GM12891 (cell line): ENCODE measurements around the gene ALOX15B.
A peak's percentile ranks its signal among the peaks of the same experiment; 100 is the strongest.

Source experiments
- DNase-seq: peaks from one replicate; pipeline ENCODE4 v3.0.0; 2011; ENCODE audit warnings: low spot score; ENCODE audit not compliant: insufficient read length
- FAIRE-seq: peaks from 2 replicates; lab custom pipeline; 2011; peaks lifted over from hg19 to GRCh38; lab: Jason Lieb, UNC
- PAX5 ChIP-seq: IDR thresholded peaks from 2 replicates; pipeline ENCODE4 v1.6.1; 2011; ENCODE audit warnings: low read length, moderate library complexity, mild to moderate bottlenecking; ENCODE audit not compliant: insufficient read depth, severe bottlenecking
- POLR2A ChIP-seq: IDR thresholded peaks from 2 replicates; pipeline ENCODE4 v1.6.1; 2011; ENCODE audit warnings: low read depth, low read length, control low read depth
- POLR2AphosphoS5 ChIP-seq: IDR thresholded peaks from 2 replicates; pipeline ENCODE4 v1.6.1; 2011; ENCODE audit warnings: low read depth, low read length, control low read depth
- POU2F2 ChIP-seq: IDR thresholded peaks from 2 replicates; pipeline ENCODE4 v1.6.1; 2011; ENCODE audit warnings: low read depth, mild to moderate bottlenecking, control low read depth, low read length, moderate library complexity
- SPI1 ChIP-seq: IDR thresholded peaks from 2 replicates; pipeline ENCODE4 v1.6.1; 2011; ENCODE audit warnings: low read depth, low read length, control low read depth
- TAF1 ChIP-seq: IDR thresholded peaks from 2 replicates; pipeline ENCODE4 v1.6.1; 2011; ENCODE audit warnings: low read depth, low read length, control low read depth

ALOX15B gene

DNA sequence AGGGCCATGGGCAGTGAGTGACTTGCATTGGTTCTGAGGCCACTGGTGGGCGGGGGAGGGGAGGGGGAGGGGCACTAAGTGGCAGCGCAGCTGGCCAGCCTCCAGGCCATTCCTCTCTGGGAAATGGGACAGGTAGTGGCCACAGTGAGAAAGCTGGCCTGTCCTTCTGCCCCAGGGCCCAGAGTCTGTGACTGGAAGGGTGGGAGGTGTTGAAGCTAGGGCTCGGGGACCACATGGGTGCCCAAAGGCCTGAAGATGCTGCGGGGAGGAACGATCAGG is 49.0 kb downstream of the ALOX15B start:
- TF ChIP-seq PAX5 (no peak), POLR2A (no peak), TAF1 (no peak), POU2F2 (no peak), SPI1 (no peak), POLR2AphosphoS5 (no peak)
- FAIRE-seq (no peak), DNase-seq (no peak)

DNA sequence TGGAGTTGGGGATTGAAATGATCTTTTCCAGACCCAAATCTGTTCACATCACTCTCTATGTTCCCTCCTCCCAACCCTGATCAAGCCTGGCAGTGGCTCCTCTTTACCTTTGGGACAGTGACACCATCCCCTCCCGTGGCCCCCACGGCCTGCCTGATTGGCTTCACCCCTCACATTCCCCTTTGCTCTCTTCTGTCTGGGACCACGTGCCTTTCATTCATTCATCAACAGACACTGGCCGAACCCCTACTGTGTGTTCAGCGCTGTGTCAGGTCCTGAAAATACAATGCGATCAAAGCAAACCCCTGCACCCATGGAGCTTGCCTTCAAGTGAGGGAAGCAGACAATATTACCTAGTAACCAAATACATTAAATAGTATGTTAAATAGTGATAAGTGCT is 50.9 kb downstream of the ALOX15B start:
- TF ChIP-seq POLR2A, result no peak
- TF ChIP-seq PAX5, result no peak
- TF ChIP-seq POU2F2, result no peak
- no peak for TF ChIP-seq TAF1
- TF ChIP-seq SPI1, result no peak
- TF ChIP-seq POLR2AphosphoS5, result no peak
- DNase-seq (no peak), FAIRE-seq (no peak)

DNA sequence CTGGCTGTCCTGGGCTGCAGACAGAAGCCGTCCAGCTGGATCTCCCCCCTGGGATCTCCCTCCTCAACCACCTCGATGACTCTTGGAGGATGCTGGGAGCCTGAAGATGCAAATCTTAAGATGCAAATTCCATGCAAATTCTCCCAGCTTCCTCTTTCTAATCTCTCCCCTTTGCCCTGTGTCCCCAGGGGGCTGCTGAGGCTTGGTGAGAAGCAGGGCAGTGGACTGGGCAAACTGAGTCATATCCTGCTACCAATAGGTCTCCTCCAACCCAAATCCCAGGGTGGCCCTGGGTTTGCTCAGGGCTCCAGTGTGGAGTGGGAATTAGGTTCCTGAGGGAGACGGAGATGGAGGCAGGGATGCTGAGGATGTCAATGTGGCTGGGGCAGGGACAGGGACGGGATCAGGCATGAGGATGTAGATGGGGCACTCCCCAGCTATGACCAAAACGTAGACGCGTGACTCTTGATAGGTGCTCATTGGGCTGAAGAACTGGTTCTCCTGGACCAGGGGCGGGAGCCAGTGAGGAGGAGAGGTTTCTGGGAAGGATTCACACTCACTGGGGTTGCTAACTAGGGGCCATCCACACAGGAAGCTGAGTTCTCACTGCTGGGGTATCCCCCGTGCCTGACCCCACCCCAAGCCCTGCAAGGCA is 52.3 kb downstream of the ALOX15B start:
- peak; percentile 76 for FAIRE-seq
- no peak for TF ChIP-seq POLR2A
- TF ChIP-seq PAX5, result no peak
- no peak for TF ChIP-seq TAF1
- peak; percentile 78 for TF ChIP-seq SPI1
- TF ChIP-seq POLR2AphosphoS5, result no peak
- peak; percentile 95 for TF ChIP-seq POU2F2
- peak; percentile 43 for DNase-seq

DNA sequence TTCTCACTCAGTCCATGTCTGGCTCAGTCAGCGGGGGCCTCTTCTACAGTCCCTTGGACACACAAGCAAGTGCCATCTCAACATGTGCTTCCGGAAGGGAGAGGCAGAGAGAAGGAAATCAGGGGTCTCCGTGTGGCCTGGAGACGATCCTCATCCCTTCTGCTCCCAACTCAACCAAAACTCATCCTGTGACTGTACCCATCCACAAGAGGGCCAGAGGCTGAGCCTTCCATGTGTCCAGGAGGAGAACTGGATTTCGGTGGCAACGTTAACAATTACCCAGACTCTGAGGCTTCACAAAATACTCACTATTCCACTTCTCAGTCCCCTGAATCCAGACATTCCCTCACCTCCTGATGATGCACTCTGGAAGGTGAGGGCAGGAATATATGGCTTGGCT is 56.5 kb downstream of the ALOX15B start:
- DNase-seq (no peak), FAIRE-seq (no peak)
- no peak for TF ChIP-seq SPI1
- no peak for TF ChIP-seq POU2F2

DNA sequence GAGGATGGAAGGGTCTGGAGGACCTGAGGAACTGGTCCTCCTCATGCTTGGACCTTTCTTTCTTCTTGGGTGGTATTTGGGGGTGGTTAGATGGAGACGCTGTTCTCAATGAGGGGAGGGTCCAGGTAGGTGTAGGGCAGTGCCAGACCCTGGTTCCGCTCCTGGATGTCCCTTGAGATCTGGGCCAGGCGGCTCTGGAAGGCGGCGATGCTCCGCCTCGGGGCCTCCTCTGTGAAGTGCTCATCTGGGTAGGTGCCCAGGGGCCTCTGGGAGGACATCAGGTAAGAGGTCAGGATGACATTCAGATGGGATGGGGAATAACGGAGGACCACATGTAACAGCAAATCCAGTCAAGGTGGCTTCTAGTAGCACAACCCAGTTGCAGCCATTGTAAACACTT is 57.7 kb downstream of the ALOX15B start:
- FAIRE-seq (no peak), DNase-seq (no peak)
- TF ChIP-seq SPI1 (no peak), PAX5 (no peak), POLR2A (no peak), POU2F2 (no peak), POLR2AphosphoS5 (no peak), TAF1 (no peak)
